Stimulated activated CD4-positive, alpha-beta T cell treated with anti-CD3 and anti-CD28 coated beads, TNF-alpha, amount 100 ng/mL, for 48 hours (primary cell): ENCODE results near the gene SNRPE.

Source experiments
- DNase-seq, 3 donors: peaks; one replicate each; pipeline ENCODE4 v3.0.0-alpha.2; 2020; ENCODE audit warnings: low read depth in 3 of 3

Gene SNRPE

GRCh38 chr1:203880606-203881005 is 19.2 kb downstream of the SNRPE start:
- DNase-seq: no peak

GRCh38 chr1:203888807-203889251 is 27.4 kb downstream of the SNRPE start:
- DNase-seq: no peak

GRCh38 chr1:203891950-203892349 is 30.6 kb downstream of the SNRPE start:
- DNase-seq: no peak

- no peak for DNase-seq
Measured at GRCh38 chr1:203898458-203899352, 37.3 kb downstream of the SNRPE start.

- DNase-seq: no peak
Measured at GRCh38 chr1:203899353-203899716, 37.9 kb downstream of the SNRPE start.

GRCh38 chr1:203899869-203900714 is 38.7 kb downstream of the SNRPE start:
- DNase-seq: no peak

- DNase-seq: no peak
Measured at GRCh38 chr1:203901581-203901980, 40.2 kb downstream of the SNRPE start.

- no peak for DNase-seq
Measured at GRCh38 chr1:203905275-203905674, 43.9 kb downstream of the SNRPE start.

- no peak for DNase-seq
Measured at GRCh38 chr1:203906932-203907331, 45.5 kb downstream of the SNRPE start.

- no peak for DNase-seq
Measured at GRCh38 chr1:203907901-203908300, 46.5 kb downstream of the SNRPE start.

GRCh38 chr1:203911806-203912205 is 50.4 kb downstream of the SNRPE start:
- DNase-seq: no peak

GRCh38 chr1:203913073-203913521 is 51.7 kb downstream of the SNRPE start:
- DNase-seq: no peak

GRCh38 chr1:203914292-203914691 is 52.9 kb downstream of the SNRPE start:
- no peak for DNase-seq

- no peak for DNase-seq
Measured at GRCh38 chr1:203915811-203916210, 54.4 kb downstream of the SNRPE start.

- DNase-seq: no peak
Measured at GRCh38 chr1:203916756-203917155, 55.4 kb downstream of the SNRPE start.
